CD4-positive, alpha-beta T cell (primary cell): Measurements from ENCODE around the gene MYH7. TPM values are rescaled to one million over a fixed set of nuclear protein-coding genes. Genes with fewer than 3 reads are reported as not detected.

Source experiments
- ATAC-seq: fragments of 200-7000 bp; cut with Tn5 transposase; one replicate; pipeline ENCODE4 v1.10.0; 2022; ENCODE audit warnings: mild to moderate bottlenecking; ENCODE audit not compliant: poor library complexity
- CTCF ChIA-PET: fragments of 350-600 bp; sonication (Branson Sonifier 250); formaldehyde crosslinking; loops from one replicate; lab custom pipeline; 2021; ENCODE audit warnings: antibody characterized with exemption, inconsistent platforms; lab: Charles Lee
- POLR2A ChIA-PET: fragments of 350-600 bp; sonication (Branson Sonifier 250); formaldehyde crosslinking; loops from one replicate; lab custom pipeline; 2021; ENCODE audit warnings: antibody characterized with exemption, inconsistent platforms; lab: Charles Lee
- DNase-seq, 14 experiments: peaks; one replicate each; pipeline ENCODE4 v3.0.0-alpha.2; 2013 to 2020; ENCODE audit warnings: mixed read lengths in 2 of 14
- H3K27ac ChIP-seq, 2 donors: one replicate each; pipeline versions ENCODE4 v1.5.1 to v1.7.0; 2013; ENCODE audit warnings: low read length in 2 of 2, low read depth in 1 of 2, mild to moderate bottlenecking in 1 of 2
- H3K27me3 ChIP-seq, 2 experiments: 1 replicate in 1 of 2; 2 replicates in 1 of 2; pipeline versions ENCODE4 v1.6.1 to v1.7.0; 2013; ENCODE audit warnings: low read length in 2 of 2, control low read depth in 1 of 2, mild to moderate bottlenecking in 1 of 2, moderate library complexity in 1 of 2; ENCODE audit not compliant: insufficient read depth in 2 of 2, control insufficient read depth in 1 of 2
- H3K36me3 ChIP-seq: one replicate; pipeline ENCODE4 v1.6.1; 2013; ENCODE audit warnings: low read length, control low read depth; ENCODE audit not compliant: insufficient read depth
- H3K4me1 ChIP-seq: one replicate; pipeline ENCODE4 v1.6.1; 2013; ENCODE audit warnings: low read length, control low read depth; ENCODE audit not compliant: insufficient read depth
- H3K4me3 ChIP-seq: one replicate; pipeline ENCODE4 v1.5.1; 2013; ENCODE audit warnings: mild to moderate bottlenecking, low read length, moderate library complexity
- H3K9me3 ChIP-seq, 2 experiments: 1 replicate in 1 of 2; 2 replicates in 1 of 2; pipeline versions ENCODE4 v1.6.1 to v1.7.0; 2013; ENCODE audit warnings: low read length in 2 of 2, mild to moderate bottlenecking in 2 of 2, control low read depth in 1 of 2, moderate library complexity in 1 of 2; ENCODE audit not compliant: control insufficient read depth in 1 of 2, insufficient read depth in 1 of 2
- H3K27ac Mint-ChIP-seq: one replicate; pipeline ENCODE4 v1.8.0; 2020; ENCODE audit warnings: mixed read lengths
- H3K27me3 Mint-ChIP-seq: one replicate; pipeline ENCODE4 v1.8.0; 2021; ENCODE audit warnings: mixed read lengths
- H3K36me3 Mint-ChIP-seq: one replicate; pipeline ENCODE4 v1.8.0; 2021; ENCODE audit warnings: low read depth, mixed read lengths
- H3K4me1 Mint-ChIP-seq: one replicate; pipeline ENCODE4 v1.8.0; 2021; ENCODE audit warnings: low read depth, mixed read lengths
- H3K4me3 Mint-ChIP-seq: one replicate; pipeline ENCODE4 v1.8.0; 2020; ENCODE audit warnings: mild to moderate bottlenecking, mixed read lengths
- H3K9me3 Mint-ChIP-seq: one replicate; pipeline ENCODE4 v1.8.0; 2020; ENCODE audit warnings: mixed read lengths
- CTCF ChIP-seq: fragments of 200-600 bp; IDR thresholded peaks from one replicate; pipeline ENCODE4 v1.8.0; 2022; ENCODE audit warnings: antibody characterized with exemption, mild to moderate bottlenecking
- intact Hi-C, 2 experiments: fragments of 100-400 bp; cut with DNase I in 1 of 2; cut with micrococcal nuclease in 1 of 2; formaldehyde crosslinking; loops; one replicate each; pipeline versions ENCODE4 v1.15.1 to v1.9.0; 2023 to 2025; cut with DNase I, micrococcal nuclease
- polyA plus RNA-seq, 2 donors: library from polyadenylated mRNA; unstranded; fragments of 120-200 nt; gene quantifications; one replicate each; pipeline ENCODE4 v1.2.1, GENCODE V29; 2013
- total RNA-seq, 174 experiments: library from RNA in 2 of 174; stranded (reverse) in 2 of 174; gene quantifications; one replicate each; pipeline ENCODE4 v1.2.3 and lab custom pipeline; 2021 to 2026

MYH7 gene
- not detected for total RNA-seq
- not detected for polyA plus RNA-seq (2013, experiment 1 of 2)
- 19.2 TPM for polyA plus RNA-seq (2013, experiment 2 of 2)
- total RNA-seq (lab: John Stamatoyannopoulos, UW): 0 to 0.20 (median 0) reads per million in 172 experiments

GRCh38 chr14:23435543-23436326 is at the start of gene MYH7:
MYH7 (minus strand) TSS chr14:23435660; CDS start chr14:23433732, 1,928 bp downstream.
- H3K36me3 Mint-ChIP-seq: no peaks in the 10 kb centered on the region

DNA sequence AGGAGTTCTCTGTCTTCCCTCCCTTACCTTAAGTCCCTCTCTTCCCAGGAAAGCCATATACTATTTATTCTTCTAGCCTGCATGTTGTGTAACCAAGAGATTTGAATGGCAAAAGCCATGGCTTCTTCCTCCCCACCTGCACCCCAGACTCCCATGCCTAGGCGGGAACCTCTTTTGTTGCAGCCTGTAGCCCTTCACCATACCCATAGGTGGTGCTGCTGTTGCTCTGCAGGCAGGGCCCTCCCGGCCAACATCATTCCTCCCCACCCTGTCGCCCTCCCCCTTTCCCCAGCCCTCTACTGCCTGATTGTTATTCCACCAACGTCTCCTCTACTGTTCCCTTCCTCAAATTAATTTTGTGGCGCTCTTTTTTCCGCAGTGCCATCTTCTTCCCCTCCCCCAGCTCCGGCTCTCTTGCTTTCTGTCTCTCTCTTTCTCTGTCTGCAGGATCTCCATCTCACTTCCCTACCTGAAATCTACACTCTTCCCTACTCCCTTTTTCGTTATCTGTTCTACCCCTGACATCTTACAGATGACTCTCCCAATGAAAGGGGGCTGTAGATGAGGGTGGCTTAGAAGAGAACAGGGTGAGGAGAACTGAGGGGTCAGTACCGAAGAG is 47.9 kb upstream of the MYH7 start:
- ChIA-PET CTCF (interaction anchor here (3.9 kb wide), 1 partner anchor 76 kb away, joined by 13 read pairs; no protein-coding TSS in a partner anchor), POLR2A (interaction anchor here (0.7 kb wide), 1 partner anchor 77 kb away, joined by 3 read pairs; no protein-coding TSS in a partner anchor)
- no peak for ATAC-seq
- no peaks in the 10 kb centered on the region for H3K9me3 ChIP-seq
- H3K27ac ChIP-seq: no peak overlapping the region
- no peaks in the 10 kb centered on the region for H3K9me3 Mint-ChIP-seq
- peaks cover 2% of the 10 kb centered on the region for H3K4me1 Mint-ChIP-seq
- H3K4me3 ChIP-seq: no peak overlapping the region
- no peak overlapping the region for H3K4me3 Mint-ChIP-seq
- intact Hi-C loops: no loop called here
- peaks cover 59% of the 10 kb centered on the region for H3K36me3 ChIP-seq
- H3K27me3 Mint-ChIP-seq: no peaks in the 10 kb centered on the region
- H3K27ac Mint-ChIP-seq: no peak overlapping the region
- TF ChIP-seq CTCF: no peak
- peaks cover 64% of the 10 kb centered on the region for H3K36me3 Mint-ChIP-seq
- no peak for DNase-seq
- no peaks in the 10 kb centered on the region for H3K4me1 ChIP-seq
- H3K27me3 ChIP-seq: no peaks in the 10 kb centered on the region

More at GRCh38 chr14:23435543-23436326, at the start of gene MYH7:
- Histone ChIP-seq H3K4me1 (no peaks in the 10 kb centered on the region), H3K9me3 (no peaks in the 10 kb centered on the region), H3K36me3 (no peaks in the 10 kb centered on the region), H3K27me3 (no peaks in the 10 kb centered on the region), H3K4me3 (no peak within 1 kb of the TSS), H3K27ac (no peak within 1 kb of the TSS)
- TF ChIP-seq CTCF: no peak
- H3K9me3 Mint-ChIP-seq: no peaks in the 10 kb centered on the region
- H3K4me3 Mint-ChIP-seq: no peak within 1 kb of the TSS
- intact Hi-C loops: no loop called here
- H3K27ac Mint-ChIP-seq: no peak within 1 kb of the TSS
- POLR2A ChIA-PET: no interaction called here
- CTCF ChIA-PET: no interaction called here
- peaks cover 7% of the 10 kb centered on the region for H3K4me1 Mint-ChIP-seq
- ATAC-seq (no peak), DNase-seq (no peak)
- H3K27me3 Mint-ChIP-seq: peaks cover 16% of the 10 kb centered on the region

DNA sequence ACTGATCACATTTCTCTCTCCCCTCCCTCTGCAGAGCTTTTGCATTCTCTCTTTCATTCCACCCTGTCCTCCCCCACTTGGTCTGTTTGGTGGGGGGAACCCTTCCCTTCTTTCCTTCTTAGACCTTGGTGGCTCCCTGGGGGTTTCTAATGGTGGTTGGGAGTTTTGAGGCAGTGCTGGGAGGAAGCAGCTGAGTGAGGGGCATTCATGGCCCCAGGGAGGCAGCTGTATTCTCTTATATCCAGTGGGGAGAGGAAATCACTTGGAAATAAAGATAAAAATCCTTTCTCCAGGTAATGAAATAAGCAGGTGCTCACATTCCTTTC is 47.3 kb upstream of the MYH7 start:
- Mint-ChIP-seq H3K27me3 (no peaks in the 10 kb centered on the region), H3K4me3 (no peak overlapping the region), H3K36me3 (peaks cover 69% of the 10 kb centered on the region), H3K9me3 (no peaks in the 10 kb centered on the region), H3K4me1 (peaks cover 8% of the 10 kb centered on the region), H3K27ac (no peak overlapping the region)
- ATAC-seq (no peak), DNase-seq (no peak)
- H3K4me3 ChIP-seq: no peak overlapping the region
- CTCF ChIA-PET: interaction anchor here (1.3 to 3.9 kb wide), 2 partner anchors 77 kb away, joined by 3 to 13 read pairs; no protein-coding TSS in a partner anchor
- intact Hi-C loops: no loop called here
- H3K4me1 ChIP-seq: no peaks in the 10 kb centered on the region
- H3K36me3 ChIP-seq: peaks cover 59% of the 10 kb centered on the region
- no peaks in the 10 kb centered on the region for H3K9me3 ChIP-seq
- H3K27me3 ChIP-seq: no peaks in the 10 kb centered on the region
- no peak overlapping the region for H3K27ac ChIP-seq
- no peak for TF ChIP-seq CTCF
- POLR2A ChIA-PET: interaction anchor here (0.7 kb wide), 1 partner anchor 77 kb away, joined by 3 read pairs; no protein-coding TSS in a partner anchor
